GM12875 (cell line): Measurements from ENCODE around the gene SH3GL1.

Experiments
- H3K4me3 ChIP-seq: one replicate; pipeline ENCODE4 v1.5.1; 2011; ENCODE audit warnings: low read depth, low read length, control low read depth
- CTCF ChIP-seq: IDR thresholded peaks from 2 replicates; pipeline ENCODE4 v1.5.1; 2011; ENCODE audit warnings: low read depth, mild to moderate bottlenecking, control low read depth, inconsistent platforms, low read length, moderate library complexity, borderline replicate concordance; ENCODE audit not compliant: insufficient read depth

SH3GL1 gene

DNA sequence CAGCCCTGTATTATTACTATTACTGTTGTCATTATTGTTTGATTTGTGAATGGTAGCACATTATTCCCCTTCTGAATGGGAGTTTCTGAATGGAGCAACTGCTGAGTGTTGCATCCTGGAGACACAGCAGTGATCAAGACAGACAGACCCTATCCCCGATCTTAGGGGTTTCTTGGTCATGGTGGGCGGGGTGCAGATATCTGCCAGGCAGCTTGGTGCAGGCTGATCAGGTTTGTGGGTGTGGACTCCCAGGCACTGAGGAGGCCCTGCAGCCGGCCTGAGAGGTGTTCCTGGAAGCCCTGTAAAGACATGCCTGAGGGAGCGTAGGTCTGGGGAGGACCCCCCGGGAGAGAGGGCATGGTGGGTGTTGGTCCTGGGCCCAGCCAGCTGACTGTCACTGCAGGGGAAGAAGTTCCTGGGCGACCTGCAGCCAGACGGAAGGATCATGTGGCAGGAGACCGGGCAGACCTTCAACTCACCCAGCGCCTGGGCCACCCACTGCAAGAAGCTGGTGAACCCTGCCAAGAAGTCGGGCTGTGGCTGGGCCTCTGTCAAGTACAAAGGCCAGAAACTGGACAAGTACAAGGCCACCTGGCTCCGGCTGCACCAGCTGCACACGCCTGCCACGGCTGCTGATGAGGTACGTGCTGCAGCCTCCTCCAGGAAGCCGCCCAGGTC lies 54.9 kb downstream of the SH3GL1 start:
- TF ChIP-seq CTCF, result no peak
- H3K4me3 ChIP-seq, result no peak overlapping the region

DNA sequence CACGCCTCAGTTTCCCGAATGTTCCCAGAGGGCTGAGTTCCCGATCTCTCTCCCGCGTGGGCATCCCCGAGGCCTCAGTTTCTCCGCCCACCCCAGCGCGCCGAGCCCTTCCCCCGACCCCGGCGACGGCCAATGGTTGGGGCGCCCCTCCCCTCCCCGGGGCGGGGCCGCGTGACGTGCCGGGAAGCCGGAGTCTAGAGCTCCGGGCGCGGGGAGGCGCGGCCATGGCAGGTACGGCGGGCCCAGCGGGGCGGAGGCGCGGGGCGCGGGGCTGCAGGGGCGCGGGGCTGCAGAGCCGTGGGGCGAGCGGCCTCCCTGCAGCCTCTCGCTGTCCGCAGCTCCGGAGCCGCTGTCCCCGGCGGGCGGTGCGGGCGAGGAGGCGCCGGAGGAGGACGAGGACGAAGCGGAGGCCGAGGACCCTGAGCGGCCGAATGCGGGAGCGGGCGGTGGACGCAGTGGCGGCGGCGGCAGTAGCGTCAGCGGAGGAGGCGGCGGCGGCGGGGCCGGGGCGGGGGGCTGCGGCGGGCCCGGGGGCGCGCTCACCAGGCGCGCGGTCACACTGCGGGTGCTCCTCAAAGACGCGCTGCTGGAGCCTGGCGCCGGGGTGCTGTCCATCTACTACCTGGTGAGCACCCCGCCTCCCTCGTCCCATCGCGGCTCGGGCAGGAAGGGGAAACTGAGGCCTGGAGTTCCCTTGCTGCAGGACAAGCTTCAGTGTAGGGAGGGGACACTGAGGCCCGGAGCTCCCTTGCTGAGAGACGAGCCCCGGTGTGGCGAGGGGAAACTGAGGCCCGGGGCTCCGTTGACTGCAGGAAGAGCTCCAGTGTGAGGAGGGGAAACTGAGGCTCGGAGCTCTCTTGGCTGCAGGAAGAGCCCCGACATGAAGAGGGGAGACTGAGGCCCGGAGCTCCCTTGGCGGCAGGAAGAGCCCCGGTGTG lies 56.7 kb downstream of the SH3GL1 start, which contains the start of gene MPND:
TSS of gene MPND (plus strand) at position 193 of the 938 bp plus-strand sequence. CDS start at position 225, 32 bp downstream.
- H3K4me3 ChIP-seq, result peak within 1 kb of the TSS; percentile 68
- TF ChIP-seq CTCF, result no peak

DNA sequence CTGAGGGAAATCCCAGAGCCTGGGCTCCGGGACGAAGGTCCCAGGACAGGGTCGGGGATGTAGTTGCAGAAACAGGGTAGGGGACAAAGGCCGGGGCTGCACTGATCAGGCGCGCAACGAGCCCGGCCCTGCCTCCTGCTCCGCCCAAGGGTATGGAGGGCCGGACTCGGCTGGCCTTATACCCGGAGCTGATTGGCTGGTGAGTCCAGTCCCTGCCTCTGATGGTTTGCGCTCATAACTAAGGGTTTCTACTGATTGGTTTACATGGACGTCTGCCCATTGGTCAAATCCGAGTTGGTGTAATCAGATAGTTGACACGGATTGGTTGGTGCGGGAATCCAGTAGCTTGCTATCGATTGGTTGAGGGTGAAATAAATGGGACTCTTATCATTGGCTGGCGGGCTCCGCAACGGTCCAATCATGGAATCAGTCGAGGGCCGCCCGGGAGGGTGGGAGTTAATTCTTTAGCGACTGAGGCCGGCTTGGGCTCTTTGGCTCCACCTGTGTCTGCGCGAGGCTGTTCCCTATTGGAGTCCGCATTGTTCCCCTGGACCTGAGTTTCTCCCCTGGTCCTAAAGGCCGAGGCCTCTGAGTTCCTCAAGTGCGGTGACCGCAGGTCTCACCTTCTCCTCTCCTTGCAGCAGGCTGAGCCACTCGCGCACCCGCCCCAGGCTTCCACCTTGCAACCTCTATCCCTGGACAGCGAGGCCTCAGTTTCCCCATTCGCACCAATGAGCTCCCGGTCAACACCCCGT lies 57.6 kb downstream of the SH3GL1 start:
- H3K4me3 ChIP-seq, result peak overlapping the region; percentile 68
- peak; percentile 17; the same call in 1 of the 2 replicates for TF ChIP-seq CTCF

DNA sequence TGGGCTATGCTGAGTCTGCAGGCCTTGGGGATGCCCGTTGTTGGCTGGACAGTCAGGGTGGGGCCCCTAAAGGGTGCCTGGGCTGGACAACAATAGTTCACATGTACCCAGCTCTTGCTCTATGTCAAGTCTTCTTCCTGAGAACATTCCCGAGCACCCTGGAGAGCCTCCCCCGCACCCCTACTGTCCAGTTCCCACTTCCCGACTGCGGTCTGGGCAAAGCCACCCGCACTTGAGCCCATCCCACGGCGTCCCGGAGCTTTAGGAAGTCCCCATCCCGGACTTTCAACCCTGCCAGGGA lies 58.1 kb downstream of the SH3GL1 start:
- peak overlapping the region; percentile 58 for H3K4me3 ChIP-seq
- TF ChIP-seq CTCF, result no peak

DNA sequence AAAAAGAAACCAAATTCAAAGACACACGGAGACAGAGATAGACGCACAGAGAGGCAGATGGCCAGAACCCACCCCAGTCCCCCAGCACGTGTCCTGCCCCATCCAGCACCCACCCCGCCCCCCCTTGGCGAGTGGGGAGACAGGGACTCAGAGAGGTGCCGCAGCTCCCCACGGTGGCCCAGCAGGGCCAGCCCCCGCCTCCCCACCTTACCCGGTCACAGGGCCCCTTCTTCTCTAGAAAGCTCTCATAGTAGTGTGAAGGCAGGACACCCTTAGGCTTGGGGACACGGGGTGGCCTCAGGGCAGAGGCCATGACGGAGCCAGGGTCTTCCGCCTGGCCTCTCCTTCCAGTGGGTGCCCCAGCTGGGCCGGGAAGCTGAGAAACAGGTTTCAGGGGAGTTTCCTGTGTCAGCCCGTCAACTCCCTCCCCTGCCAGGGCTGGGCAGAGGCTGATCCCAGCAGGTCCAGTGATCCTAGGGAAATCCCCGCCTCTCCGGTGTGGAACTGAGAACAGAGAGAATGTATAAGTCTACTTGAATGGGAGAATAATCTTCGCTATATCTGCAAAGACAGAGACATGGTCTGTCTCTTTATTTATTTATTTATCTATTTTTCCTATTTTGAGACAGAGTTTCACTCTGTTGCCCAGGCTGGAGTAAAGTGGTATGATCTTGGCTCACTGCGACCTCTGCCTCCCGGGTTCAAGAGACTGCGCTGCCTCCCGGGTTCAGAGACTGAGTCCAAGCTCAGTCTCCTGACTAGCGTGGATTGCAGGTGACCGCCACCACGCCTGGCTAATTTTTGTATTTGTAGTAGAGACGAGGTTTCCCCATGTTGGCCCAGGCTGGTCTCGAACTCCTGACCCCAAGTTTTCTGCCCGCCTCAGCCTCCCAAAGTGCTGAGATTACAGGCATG lies 61.6 kb downstream of the SH3GL1 start, which contains the start of gene STAP2:
TSS of gene STAP2 (minus strand) at position 387 of the 915 bp plus-strand sequence. CDS start at position 313, 74 bp downstream.
- TF ChIP-seq CTCF, result no peak
- peak within 1 kb of the TSS; percentile 45 for H3K4me3 ChIP-seq

DNA sequence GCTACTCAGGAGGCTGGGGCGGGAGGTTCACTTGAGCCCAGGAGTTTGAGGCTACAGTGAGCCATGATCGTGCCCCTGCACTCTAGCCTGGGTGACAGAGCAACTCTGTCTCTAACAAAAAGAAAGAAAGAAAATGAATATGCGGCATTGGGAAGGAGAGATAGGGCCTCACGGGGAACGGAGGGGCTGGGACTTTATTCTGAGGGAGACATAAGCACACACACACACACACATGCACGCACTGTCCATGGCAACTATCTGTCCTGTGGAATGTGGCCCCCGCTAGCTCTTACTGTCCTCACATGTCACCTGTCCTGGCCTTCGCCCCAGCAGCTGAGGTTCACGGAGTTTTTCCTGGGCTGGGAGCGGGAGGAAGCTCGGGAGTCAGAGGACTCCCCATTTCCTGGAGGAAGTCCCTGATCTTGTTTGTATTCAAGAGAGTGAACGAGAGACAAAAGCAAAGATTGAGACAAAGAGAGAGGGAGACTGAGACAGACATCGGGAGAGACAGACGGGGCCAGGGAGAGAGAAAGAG lies 62.4 kb downstream of the SH3GL1 start:
- TF ChIP-seq CTCF, result no peak
- peak overlapping the region; percentile 45 for H3K4me3 ChIP-seq
